Bronchial epithelial cell (primary cell): ENCODE results near the gene TTLL9. TPM values are rescaled to one million over a fixed set of nuclear protein-coding genes. Genes with fewer than 3 reads are reported as not detected.

ENCODE experiments used
- DNase-seq: peaks from one replicate; pipeline ENCODE4 v3.0.0-alpha.2; 2010; ENCODE audit warnings: low read depth
- FAIRE-seq: peaks from 2 replicates; lab custom pipeline; 2011; peaks lifted over from hg19 to GRCh38; lab: Jason Lieb, UNC
- H3K27me3 ChIP-seq: 2 replicates; pipeline ENCODE4 v1.5.1; 2011; ENCODE audit warnings: low read length; ENCODE audit not compliant: control insufficient read depth, insufficient read depth
- H3K36me3 ChIP-seq: 2 replicates; pipeline ENCODE4 v1.5.1; 2011; ENCODE audit warnings: low read length; ENCODE audit not compliant: control insufficient read depth, insufficient read depth
- H3K4me3 ChIP-seq: 2 replicates; pipeline ENCODE4 v1.5.1; 2011; ENCODE audit warnings: mild to moderate bottlenecking, low read depth, low read length, control low read depth
- total RNA-seq: library from RNA; depleted of rRNA; stranded (reverse); fragments of >200 nt; gene quantifications from 2 replicates; pipeline ENCODE4 v1.2.1, GENCODE V29; 2014
- TF ChIP-seq, protein P1 (sequence below): IDR thresholded peaks from 2 replicates; pipeline ENCODE4 v1.5.1; 2011; ENCODE audit warnings: mild to moderate bottlenecking, moderate library complexity, low read length, control low read depth, inconsistent platforms; ENCODE audit not compliant: insufficient read depth, severe bottlenecking

TTLL9 gene
- total RNA-seq, 1 donor from 2014 or later = not detected

DNA sequence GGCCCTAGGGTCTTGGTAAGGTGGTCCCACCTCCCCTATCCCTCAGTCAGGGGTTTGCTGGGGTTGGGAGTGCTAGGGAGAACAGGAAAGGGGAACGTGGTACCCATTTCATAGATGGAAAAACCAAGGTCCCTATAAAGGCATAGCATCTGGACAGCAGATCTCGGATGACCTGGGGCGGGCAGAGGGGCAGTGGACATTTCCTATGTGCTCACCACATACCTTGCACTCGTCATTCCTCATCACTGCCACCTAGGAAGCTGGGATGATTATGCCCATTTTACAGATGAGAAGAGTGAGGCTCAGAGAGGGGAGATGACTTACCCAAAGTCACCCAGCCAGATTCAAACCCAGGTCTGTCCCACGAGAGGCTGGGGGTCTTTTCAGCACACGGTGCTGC lies 39.2 kb upstream of the TTLL9 start:
- H3K36me3 ChIP-seq = no peaks in the 10 kb centered on the region
- TF ChIP-seq, protein P1, sequence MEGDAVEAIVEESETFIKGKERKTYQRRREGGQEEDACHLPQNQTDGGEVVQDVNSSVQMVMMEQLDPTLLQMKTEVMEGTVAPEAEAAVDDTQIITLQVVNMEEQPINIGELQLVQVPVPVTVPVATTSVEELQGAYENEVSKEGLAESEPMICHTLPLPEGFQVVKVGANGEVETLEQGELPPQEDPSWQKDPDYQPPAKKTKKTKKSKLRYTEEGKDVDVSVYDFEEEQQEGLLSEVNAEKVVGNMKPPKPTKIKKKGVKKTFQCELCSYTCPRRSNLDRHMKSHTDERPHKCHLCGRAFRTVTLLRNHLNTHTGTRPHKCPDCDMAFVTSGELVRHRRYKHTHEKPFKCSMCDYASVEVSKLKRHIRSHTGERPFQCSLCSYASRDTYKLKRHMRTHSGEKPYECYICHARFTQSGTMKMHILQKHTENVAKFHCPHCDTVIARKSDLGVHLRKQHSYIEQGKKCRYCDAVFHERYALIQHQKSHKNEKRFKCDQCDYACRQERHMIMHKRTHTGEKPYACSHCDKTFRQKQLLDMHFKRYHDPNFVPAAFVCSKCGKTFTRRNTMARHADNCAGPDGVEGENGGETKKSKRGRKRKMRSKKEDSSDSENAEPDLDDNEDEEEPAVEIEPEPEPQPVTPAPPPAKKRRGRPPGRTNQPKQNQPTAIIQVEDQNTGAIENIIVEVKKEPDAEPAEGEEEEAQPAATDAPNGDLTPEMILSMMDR = no peak
- no peak for DNase-seq
- no peak overlapping the region for H3K4me3 ChIP-seq
- FAIRE-seq = no peak
- H3K27me3 ChIP-seq = peaks cover 2% of the 10 kb centered on the region

GRCh38 chr20:31831771-31832306 lies 38.6 kb upstream of the TTLL9 start:
- Histone ChIP-seq H3K4me3 (no peak overlapping the region), H3K27me3 (peaks cover 2% of the 10 kb centered on the region), H3K36me3 (no peaks in the 10 kb centered on the region)
- FAIRE-seq (no peak), DNase-seq (no peak)
- TF ChIP-seq, protein P1 = no peak

GRCh38 chr20:31833130-31833930 lies 37.1 kb upstream of the TTLL9 start:
- TF ChIP-seq, protein P1 = peak; percentile 87
- Histone ChIP-seq H3K27me3 (peaks cover 6% of the 10 kb centered on the region), H3K4me3 (no peak overlapping the region), H3K36me3 (no peaks in the 10 kb centered on the region)
- FAIRE-seq (no peak), DNase-seq (peak; percentile 29)

DNA sequence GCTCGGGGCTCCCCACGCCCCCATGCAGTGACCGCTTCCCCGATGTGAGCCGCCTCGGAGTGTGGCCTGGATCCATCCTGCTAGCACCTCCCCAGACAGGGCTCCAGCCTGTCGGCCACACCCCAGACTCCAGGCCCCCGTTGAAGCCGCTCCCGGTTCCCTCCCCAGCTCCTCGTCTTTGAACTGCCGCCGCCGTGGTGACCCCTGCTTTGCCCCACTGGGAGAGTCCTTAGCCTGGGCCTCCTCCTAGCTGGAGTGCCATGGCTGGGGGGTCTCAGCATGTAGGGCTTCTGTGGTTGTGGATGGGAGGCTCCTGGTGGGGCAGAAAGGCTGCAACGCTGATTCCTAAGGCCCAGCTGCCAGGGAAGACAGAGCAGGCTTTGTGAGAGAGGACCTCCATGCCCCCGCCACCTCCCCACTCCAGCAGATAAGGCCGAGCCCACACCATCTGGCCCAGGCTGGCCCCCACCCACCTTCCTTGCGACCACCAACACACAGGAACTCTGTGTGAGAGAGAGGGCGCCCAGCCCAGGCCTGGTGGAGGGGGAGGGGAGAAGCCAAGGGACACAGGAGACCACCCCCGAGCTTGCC lies 36.4 kb upstream of the TTLL9 start:
- DNase-seq = no peak
- H3K27me3 ChIP-seq = peaks cover 6% of the 10 kb centered on the region
- H3K36me3 ChIP-seq = no peaks in the 10 kb centered on the region
- TF ChIP-seq, protein P1 = no peak
- no peak overlapping the region for H3K4me3 ChIP-seq
- no peak for FAIRE-seq

GRCh38 chr20:31835554-31835953 lies 34.9 kb upstream of the TTLL9 start:
- Histone ChIP-seq H3K27me3 (peaks cover 6% of the 10 kb centered on the region), H3K4me3 (no peak overlapping the region), H3K36me3 (no peaks in the 10 kb centered on the region)
- FAIRE-seq (no peak), DNase-seq (no peak)
- TF ChIP-seq, protein P1 = no peak
